OCI-M2 (cell line): Measurements from ENCODE around the gene MYL10.
"Not testable (repeated sequence)": the region's sequence is repeated elsewhere in the genome, so short reads cannot be mapped to it uniquely, and the experiment has no call there.

Source experiments
- DNase-seq: peaks from one replicate; lab custom pipeline; 2025; ENCODE audit not compliant: unreplicated experiment; lab: John Stamatoyannopoulos, UW

Gene MYL10

GRCh38 chr7:101657171-101657570 lies 28.1 kb upstream of the MYL10 start:
- no peak for DNase-seq

- no peak for DNase-seq
These were observed 22.0 kb upstream of the MYL10 start for GRCh38 chr7:101651112-101651511.

- no peak for DNase-seq
These were observed 21.5 kb upstream of the MYL10 start for GRCh38 chr7:101650579-101651081.

DNA sequence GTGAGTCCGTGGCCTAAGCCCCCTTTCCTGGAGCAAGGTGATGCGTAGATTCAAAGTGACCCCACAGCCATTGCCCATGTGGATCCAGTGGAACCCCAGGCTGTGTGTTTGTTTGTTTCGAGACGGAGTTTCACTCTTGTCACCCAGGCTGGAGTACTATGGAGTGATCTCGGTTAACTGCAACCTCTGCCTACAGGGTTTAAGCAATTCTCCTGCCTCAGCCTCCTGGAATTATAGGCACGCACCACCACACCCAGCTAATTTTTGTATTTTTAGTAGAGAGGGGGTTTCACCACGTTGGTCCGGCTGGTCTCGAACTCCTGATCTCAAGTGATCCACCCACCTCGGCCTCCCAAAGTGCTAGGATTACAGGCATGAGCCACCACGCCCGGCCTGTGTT lies 18.8 kb upstream of the MYL10 start:
- not testable (repeated sequence) for DNase-seq

DNA sequence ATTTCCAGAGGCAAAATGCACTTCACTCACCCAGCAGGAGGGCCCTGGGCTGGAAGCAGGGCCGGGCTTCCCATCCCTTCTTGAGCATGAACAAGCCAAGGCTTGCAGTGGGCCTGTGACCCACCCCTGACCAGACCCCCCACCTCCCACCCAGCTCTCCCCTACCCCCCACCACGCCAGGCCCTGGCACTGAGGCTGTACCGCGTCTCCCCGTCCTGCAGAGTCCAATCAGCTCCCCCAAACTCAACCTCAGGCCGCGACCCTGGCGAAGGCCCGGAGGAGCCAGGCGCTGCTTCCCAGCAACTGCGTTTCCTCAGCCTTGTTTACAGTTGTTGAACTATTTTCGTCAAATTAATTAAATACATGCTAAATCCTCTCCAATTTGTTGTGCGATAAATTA lies 16.9 kb upstream of the MYL10 start:
- no peak for DNase-seq

- DNase-seq: no peak
These were observed 15.8 kb upstream of the MYL10 start for GRCh38 chr7:101644879-101645278.

DNA sequence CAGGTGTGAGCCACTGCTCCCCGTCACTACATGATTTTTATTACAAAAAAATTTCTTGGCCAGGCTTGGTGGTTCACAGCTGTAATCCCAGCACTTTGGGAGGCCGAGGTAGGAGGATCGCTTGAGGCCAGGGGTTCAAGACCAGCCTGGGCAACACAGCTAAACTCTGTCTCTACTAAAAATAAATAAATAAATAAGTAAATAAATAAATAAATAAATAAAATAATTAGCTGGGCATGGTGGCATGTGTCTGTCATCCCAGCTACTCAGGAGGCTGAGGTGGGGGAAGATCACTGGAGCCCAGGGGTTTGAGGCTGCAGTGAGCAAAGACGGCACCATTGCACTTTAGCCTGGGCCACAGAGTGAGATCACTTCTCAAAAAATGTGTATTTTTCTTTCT lies 10.0 kb upstream of the MYL10 start:
- DNase-seq: not testable (repeated sequence)

- no peak for DNase-seq
These were observed 7.9 kb upstream of the MYL10 start for GRCh38 chr7:101636822-101637623.

DNA sequence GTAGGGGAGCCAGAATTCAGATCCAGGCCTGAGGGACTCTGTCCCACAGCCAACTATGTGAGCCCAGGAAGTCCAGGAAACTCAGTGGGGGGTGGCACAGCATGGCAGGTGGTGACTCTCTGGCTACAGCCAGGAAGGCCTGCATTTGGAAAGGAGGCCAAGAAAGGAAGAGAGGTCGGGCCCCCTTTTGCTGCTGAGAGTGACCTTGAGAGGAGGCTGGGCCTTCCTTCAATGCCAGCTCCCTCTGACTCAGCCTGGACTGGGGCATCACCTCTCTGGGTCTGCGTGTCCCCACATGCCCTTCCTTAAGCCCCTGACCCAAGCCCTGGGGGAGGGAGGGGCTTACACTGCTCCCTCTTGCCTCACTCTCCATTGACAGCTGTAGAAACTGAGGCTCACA lies 6.4 kb upstream of the MYL10 start:
- no peak for DNase-seq

GRCh38 chr7:101634196-101634717 lies 5.2 kb upstream of the MYL10 start:
- no peak for DNase-seq

DNA sequence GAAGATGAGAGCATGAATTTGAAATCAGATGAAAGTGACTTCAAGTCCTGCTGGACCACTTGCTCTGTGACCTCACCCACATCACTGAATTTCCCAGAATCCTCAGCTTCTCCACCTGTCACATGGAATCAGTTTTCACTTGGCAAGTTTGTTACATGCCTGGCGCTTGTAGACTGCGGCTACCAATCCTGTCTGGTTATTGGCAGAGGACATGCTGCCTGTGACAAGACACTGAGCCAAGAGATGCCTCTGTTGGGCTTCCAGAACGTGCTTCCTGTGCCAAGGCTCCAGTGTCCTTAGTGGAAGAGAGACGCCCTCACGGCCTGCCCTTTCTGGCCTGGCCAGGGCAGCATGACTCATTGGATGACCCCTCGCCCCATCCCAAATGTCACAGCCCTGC lies 4.4 kb upstream of the MYL10 start:
- no peak for DNase-seq

DNA sequence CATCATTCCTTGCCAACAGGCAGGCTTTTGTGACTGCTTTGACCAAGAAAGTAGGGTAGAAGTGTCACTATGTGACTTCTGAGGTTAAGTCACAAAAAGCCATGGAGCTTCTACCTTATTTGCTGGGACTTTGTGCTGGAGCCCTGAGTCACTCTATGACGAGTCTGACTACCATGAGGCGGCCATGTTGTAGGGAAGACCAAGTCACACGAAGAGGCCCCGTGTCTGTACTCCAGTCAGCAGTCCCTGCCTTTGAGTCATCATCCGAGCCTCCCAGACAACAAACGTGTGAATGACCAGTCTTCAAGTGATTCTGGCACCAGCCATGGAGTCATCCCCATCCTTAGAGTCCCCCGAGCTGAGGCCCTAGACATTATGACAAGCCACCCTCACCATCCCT lies 3.5 kb upstream of the MYL10 start:
- no peak for DNase-seq

GRCh38 chr7:101631224-101631714 lies 2.2 kb upstream of the MYL10 start:
- no peak for DNase-seq

DNA sequence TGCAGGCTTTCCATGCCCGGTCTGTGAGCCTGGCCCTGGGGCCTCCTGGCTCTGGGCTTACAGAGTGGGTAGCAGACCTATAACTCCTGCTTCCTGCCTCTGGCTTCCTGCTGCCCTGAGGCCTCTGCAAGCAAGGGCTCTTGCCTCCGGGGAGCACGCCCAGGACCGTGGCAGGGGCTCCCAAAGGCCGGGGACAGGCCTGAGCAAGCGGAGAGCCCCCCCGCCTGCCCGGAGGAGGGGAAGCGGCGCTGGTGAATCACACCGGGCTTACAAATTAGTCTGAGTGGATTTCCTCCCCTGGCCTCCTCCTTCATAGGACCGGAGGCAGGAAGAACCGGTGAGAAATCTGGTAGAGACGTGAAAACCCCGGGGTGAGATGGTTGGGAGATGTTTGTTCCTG lies 1.5 kb upstream of the MYL10 start:
- no peak for DNase-seq

DNA sequence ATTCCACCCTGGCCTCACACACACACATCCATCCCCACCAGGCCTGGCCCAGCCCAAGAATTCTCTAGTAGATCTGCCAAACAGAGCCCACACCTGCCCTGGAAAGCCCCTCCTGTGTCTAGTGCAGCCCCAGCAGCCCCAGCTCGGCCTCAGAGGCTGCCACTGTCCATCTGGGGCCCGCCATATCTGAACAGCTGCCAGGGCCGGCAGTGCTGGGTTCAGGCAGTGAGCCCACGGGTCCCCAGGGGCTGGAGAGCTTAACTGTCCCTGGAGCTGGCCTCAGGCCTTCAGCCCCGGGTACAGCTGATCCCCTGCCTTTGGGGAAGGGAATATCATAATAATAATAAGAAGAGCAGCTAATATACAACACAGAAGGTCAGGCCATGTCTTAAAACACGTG lies 574 bp downstream of the MYL10 start:
- DNase-seq: no peak

DNA sequence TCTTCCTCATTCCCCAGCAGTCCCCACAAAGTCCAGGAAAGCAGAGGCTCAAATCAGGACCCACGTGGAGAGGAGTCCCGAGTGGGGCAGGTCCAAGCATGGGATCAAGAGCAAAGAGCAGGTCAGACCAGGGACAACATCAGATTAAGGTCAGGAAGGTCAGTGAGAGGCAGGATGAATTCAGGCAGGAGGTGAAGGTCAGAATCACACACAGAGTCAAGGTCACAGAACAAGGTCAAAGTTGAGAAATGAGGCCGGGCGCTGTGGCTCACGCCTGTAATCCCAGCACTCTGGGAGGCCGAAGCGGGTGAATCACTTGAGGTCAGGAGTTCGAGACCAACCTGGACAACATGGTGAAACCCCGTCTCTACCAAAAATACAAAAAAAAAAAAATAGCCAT lies 2.3 kb downstream of the MYL10 start:
- DNase-seq: no peak

DNA sequence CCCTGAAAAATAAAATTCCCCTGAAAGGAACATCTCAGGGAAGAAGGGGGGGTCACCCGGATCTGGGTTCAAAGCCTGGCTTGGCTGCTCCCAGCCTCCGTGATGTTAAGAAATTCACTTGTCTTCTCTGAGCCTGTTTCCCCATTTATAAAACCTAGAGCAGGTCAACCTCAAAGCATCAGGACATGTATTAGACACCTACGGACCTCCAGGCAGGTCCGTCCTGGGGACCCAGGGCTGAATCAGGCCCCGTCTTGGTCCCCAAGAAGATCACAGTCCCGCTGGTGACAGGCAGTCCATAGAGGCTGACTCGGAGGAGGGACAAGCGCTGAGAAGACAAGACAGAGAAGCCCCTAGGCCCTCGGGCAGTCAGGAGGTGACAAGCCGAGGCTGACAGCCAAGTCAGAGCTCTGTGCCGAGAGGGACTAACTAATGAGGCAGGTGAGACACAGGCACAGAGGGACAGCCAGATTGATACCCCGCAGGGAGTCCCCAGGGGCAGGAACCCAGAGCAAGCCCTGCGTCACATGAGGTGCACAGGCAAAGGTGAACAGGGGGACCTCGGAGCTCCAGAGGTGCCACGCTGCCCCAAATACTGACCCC lies 2.9 kb downstream of the MYL10 start:
- no peak for DNase-seq

- DNase-seq: no peak
These were observed 3.9 kb downstream of the MYL10 start for GRCh38 chr7:101625031-101625791.

- no peak for DNase-seq
These were observed 4.7 kb downstream of the MYL10 start for GRCh38 chr7:101624246-101625001.

- DNase-seq: no peak
These were observed 6.4 kb downstream of the MYL10 start for GRCh38 chr7:101622609-101623173.
